NCI-H345 treated with DMSO at 0.1 percent for 48 hours (cell line): ENCODE measurements around the gene RCOR2.
A peak's percentile ranks its signal among the peaks of the same experiment; 100 is the strongest.
"Not testable (repeated sequence)": the region's sequence is repeated elsewhere in the genome, so short reads cannot be mapped to it uniquely, and the experiment has no call there.

Experiments
- DNase-seq: peaks from one replicate; lab custom pipeline; 2025; ENCODE audit not compliant: unreplicated experiment; lab: John Stamatoyannopoulos, UW

RCOR2 gene

GRCh38 chr11:63879598-63880402, 37.2 kb downstream of the RCOR2 start:
- no peak for DNase-seq

GRCh38 chr11:63877658-63878241, 39.2 kb downstream of the RCOR2 start:
- no peak for DNase-seq

DNA sequence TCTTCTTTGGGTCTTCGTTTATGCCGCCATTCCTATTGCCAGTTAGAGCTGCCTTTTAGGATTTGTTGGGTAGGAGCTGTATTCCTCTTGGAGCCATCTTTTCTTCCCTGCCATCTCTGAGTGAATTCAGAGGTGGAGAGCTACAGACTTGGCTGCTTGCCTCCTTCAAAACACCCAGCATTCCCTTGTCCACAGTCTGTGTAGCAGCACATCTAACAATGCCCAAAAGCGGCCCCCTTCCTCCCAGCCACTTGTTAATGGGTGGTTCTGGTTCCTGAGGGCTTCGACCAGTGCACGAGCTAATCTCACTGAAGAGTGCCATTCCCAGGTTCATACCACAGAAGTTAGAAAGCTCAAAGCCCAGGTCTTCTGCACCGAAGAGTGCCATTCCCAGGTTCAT, 40.3 kb downstream of the RCOR2 start:
- DNase-seq = no peak

- DNase-seq = no peak
These were observed 41.4 kb downstream of the RCOR2 start for GRCh38 chr11:63875506-63876065.

- no peak for DNase-seq
These were observed 42.5 kb downstream of the RCOR2 start for GRCh38 chr11:63874511-63874910.

GRCh38 chr11:63873311-63873710, 43.7 kb downstream of the RCOR2 start:
- no peak for DNase-seq

GRCh38 chr11:63872800-63873197, 44.2 kb downstream of the RCOR2 start:
- DNase-seq = no peak

DNA sequence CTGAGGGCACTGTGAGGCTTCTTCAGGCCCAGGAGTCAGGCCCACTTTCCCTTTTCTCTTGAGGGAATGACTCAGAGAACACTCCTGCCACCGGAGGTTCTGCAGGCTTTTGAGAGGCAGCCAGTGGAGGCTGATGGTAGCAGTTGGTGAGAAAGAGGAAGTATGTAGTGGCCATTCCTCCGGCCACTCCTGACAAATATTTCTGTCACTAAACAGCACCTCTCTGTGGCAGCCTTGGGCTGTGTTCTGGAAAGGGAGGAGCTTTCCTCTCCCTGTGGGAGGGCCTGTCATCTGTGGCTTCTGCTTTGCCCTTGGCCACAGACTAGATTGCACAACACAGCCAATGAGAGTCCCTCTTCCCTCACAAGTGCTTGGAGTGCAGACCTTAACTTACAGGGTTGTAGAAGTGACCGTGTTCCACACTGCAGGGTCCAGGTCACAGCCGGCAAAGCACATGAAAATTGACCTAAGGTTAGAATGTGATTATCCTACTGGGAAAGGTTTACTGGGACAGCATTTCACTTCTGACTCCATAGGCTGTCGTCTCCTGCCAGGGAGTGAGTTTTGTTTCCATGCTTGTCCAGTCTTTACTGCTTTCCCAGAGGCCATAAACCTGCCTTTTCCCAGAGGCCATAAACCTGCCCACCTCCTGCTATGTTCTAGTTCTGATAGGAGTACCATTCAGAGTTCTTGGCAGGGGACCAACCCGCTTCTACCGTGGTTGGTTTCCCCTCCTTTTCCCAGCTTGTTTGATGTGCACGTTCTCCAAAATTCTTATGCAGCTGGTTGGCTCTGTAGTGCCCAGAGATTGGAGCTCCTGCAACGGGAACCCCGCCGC, 44.8 kb downstream of the RCOR2 start:
- no peak for DNase-seq

DNA sequence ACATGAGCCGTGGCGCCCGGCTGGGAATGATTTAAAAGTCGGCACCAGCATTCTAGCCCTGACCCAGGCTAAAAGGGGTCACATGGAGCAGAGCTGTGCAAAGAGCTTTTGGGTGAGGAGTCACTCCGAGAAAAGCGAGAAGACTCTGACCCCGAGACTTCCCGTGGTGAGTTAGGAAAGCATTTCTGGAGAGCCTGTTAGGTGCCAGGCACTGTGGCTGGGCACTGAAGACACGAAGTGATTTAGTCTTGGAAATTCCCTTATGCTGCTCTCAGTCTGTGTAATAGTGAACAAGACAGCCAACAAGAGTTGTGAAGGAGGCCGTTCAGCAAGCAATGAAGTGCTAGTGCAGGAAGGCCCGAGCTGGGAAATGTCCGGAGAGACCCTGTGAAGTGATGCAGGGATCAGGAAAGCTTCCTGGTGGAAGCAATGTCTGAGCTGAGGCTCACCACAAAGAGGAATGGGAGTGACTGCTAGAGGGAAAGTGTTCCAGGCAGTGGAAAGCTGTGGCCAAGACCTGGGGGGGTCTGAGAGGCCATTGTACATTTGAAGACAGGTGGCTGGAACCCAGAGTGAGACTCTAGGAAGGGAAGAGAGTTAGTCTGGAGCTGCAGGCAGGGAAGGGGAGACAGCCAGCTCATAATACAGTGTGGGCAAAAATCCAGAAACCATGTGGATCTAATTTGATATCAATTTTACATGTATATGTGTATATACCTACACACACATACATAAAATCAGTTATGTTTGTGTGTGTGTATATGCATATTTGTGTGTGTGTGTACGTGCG, 46.4 kb downstream of the RCOR2 start:
- DNase-seq = no peak

DNA sequence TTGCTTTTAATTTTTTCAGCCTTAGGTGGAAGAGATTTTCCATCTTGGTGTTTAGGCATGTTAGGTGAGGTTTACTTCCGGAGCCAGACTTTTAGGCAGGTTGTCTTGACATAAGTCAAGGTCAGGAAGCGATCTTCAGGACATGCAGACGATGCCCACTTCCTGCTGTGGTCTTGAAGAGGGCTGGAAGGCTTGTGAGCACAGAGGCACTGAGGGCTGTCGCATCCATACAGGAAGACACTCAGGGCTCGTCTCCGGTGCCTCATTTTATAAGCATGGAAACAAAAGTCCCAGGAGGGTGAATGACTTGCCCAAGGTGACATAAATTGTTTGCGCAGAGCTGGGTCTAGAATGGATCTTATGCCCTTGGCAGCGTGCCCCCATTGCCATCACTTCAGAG, 47.3 kb downstream of the RCOR2 start:
- DNase-seq = no peak

DNA sequence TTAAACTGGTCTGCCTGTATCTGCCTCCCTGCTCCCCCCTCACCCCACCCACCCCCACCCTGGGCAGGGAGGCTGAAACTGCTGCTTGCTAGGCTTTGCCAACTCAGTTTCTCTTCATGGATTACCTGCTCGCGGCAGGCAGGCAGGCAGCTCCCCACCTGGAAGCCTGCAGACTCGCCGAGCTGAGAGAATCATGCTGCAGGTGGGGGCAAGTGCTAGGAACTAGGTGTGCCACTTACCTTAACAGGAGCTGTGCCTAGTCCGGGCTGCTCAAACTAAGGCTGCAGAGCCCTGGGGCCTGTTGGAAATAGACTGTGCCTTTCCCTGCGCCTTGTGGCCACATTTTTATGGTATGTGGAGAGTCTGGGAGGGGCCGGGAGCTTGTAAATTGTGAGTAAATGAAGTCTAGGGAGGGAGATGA, 47.8 kb downstream of the RCOR2 start:
- no peak for DNase-seq

DNA sequence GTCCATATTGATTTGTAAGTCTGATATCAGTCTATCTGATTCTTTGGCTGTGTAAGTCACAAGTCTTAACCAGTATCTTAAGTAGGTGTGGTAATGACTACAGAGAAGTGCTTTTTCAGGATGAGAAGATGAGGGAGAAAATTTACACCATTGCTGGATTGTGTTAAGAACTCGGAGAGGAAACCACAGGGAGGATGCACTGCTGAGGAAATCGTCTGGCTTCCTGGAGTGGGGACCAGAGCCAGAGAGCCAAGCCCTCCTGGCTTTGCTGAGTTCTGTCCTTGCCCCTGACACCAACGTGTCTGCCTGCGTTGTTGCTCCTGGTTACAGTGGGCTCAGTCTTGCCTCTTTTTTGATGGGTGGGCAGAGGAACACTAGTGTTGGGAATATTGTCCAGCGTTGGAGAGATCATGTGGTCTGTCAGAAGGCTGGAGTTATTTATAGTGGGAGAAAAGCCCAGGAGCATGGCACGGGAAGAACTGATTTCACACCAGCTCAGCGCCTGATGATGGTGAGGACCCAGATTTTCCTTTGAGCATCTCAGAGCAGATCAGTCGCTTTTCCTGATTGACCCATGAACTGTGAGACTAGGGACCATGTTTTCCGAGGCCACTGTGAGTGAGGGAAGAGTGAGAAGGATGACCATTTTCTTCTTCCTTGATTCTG, 48.4 kb downstream of the RCOR2 start:
- no peak for DNase-seq

DNA sequence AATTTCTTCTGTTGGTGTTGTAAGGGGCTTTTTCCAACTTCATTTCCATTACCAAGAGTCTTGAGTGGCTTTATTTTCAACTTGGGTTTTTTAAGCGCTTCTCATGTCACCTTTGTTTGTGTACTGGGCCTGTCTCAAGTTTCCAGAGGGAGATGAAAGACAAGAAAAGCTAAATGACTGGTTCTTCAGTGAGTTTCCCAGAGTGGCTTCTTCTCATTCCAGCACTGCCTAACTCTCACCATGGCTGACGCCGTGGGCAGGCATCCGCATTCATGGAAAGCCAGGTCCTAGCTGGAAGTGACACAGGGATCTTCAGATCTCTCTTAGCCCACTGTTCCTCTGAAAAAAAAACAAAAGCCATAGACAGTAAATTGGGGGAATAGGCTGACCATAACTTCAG, 49.5 kb downstream of the RCOR2 start:
- DNase-seq = no peak

DNA sequence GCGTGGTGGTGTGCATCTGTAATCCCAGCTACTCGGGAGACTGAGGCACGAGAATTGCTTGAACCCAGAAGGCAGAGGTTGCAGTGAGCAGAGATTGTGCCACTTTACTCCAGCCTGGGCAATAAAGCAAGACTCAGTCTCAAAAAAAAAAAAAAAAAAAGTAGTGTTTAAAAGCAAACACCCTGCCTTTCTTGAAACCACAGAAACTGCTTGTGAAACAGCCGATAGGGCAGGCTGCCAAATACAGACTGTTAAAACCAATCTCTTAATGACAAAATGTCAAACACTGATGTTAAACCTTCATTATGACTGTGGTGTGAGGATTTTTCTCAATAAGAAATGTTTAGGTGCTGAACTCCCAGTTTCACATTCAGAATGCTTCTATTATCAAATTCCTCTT, 50.8 kb downstream of the RCOR2 start:
- DNase-seq = no peak

GRCh38 chr11:63863620-63864019, 53.3 kb downstream of the RCOR2 start:
- not testable (repeated sequence) for DNase-seq

DNA sequence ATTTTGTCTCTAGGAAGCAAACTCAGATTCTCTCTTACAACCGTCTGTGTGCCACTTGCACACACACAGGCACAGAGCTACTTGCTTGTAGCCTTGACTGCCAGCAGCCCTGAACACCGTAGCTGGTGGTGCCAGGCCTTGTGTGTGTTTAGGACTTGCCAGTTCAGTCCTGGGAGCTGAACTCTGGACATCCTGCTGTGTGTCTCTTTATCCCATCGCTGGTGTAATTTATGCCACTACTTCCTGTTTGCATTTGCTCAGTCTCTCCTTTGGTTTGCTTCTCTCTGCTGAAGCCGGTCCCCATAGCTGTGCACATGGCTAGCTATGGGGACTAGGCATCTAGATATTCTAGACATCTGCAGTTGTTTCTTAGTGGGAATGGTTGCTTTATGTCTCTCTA, 54.0 kb downstream of the RCOR2 start:
- DNase-seq = peak; percentile 50
